OCI-LY1 (cell line): ENCODE data around the gene SUGCT.

Experiments
- H2AFZ ChIP-seq: fragments of 200-600 bp; sonication (generic), shearing (Covaris generic); 2 replicates; pipeline ENCODE4 v1.6.0; 2014; ENCODE audit warnings: antibody characterized with exemption, mild to moderate bottlenecking, low read length
- H3F3A ChIP-seq: fragments of 200-600 bp; sonication (generic), shearing (Covaris generic); 2 replicates; pipeline ENCODE4 v1.6.0; 2014; ENCODE audit warnings: mild to moderate bottlenecking, antibody characterized with exemption, low read length, moderate library complexity; ENCODE audit not compliant: insufficient read depth
- H3K27ac ChIP-seq: fragments of 200-600 bp; sonication (generic); 2 replicates; pipeline ENCODE4 v1.5.1; 2014; ENCODE audit warnings: low read length, mixed run types, mild to moderate bottlenecking, low read depth; ENCODE audit not compliant: poor library complexity, severe bottlenecking
- H3K27me3 ChIP-seq: fragments of 200-600 bp; sonication (generic); 2 replicates; pipeline ENCODE4 v1.6.0; 2014; ENCODE audit warnings: antibody characterized with exemption, mild to moderate bottlenecking, low read length, moderate library complexity; ENCODE audit not compliant: insufficient read depth
- H3K36me3 ChIP-seq: fragments of 200-600 bp; sonication (generic); 2 replicates; pipeline ENCODE4 v1.6.1; 2014; ENCODE audit warnings: mild to moderate bottlenecking, antibody characterized with exemption, low read length, moderate library complexity, mixed read lengths; ENCODE audit not compliant: insufficient read depth
- H3K4me1 ChIP-seq: fragments of 200-600 bp; sonication (generic); 2 replicates; pipeline ENCODE4 v1.5.1; 2014; ENCODE audit warnings: mild to moderate bottlenecking, low read length, moderate library complexity; ENCODE audit not compliant: insufficient read depth, severe bottlenecking
- H3K4me2 ChIP-seq: fragments of 200-600 bp; sonication (generic), shearing (Covaris generic); 2 replicates; pipeline ENCODE4 v1.6.1; 2014; ENCODE audit warnings: low read length
- H3K4me3 ChIP-seq: fragments of 200-600 bp; sonication (generic); 2 replicates; pipeline ENCODE4 v1.5.1; 2014; ENCODE audit warnings: low read length, low read depth, mild to moderate bottlenecking, mixed read lengths; ENCODE audit not compliant: poor library complexity, severe bottlenecking
- H3K79me2 ChIP-seq: fragments of 200-600 bp; shearing (Covaris generic); 2 replicates; pipeline ENCODE4 v1.6.1; 2016; ENCODE audit warnings: mixed run types, low read length, mixed read lengths; ENCODE audit not compliant: insufficient read depth
- H3K9ac ChIP-seq: fragments of 200-600 bp; sonication (generic), shearing (Covaris generic); 2 replicates; pipeline ENCODE4 v1.6.1; 2014; ENCODE audit warnings: mild to moderate bottlenecking, low read length, mixed read lengths
- H3K9me2 ChIP-seq: fragments of 200-600 bp; sonication (generic), shearing (Covaris generic); 2 replicates; pipeline ENCODE4 v1.6.1; 2014; ENCODE audit warnings: low read depth, mild to moderate bottlenecking, low read length, mixed read lengths
- H3K9me3 ChIP-seq: fragments of 200-600 bp; shearing (Covaris generic); 2 replicates; pipeline ENCODE4 v1.6.1; 2014; ENCODE audit warnings: low read length, mixed read lengths
- H4K20me1 ChIP-seq: fragments of 200-600 bp; sonication (generic), shearing (Covaris generic); 2 replicates; pipeline ENCODE4 v1.6.0; 2016; ENCODE audit warnings: mild to moderate bottlenecking, low read length; ENCODE audit not compliant: insufficient read depth
- EZH2 ChIP-seq: fragments of 200-600 bp; sonication (generic), shearing (Covaris generic); IDR thresholded peaks from 2 replicates; pipeline ENCODE4 v1.8.0; 2017; ENCODE audit warnings: borderline replicate concordance, mixed run types, mild to moderate bottlenecking, antibody characterized with exemption, low read length, moderate library complexity, mixed read lengths
- TF ChIP-seq, protein P1 (sequence below): fragments of 200-600 bp; sonication (generic), shearing (Covaris generic); IDR thresholded peaks from 2 replicates; pipeline ENCODE4 v1.5.1; 2017; ENCODE audit warnings: mild to moderate bottlenecking, antibody characterized with exemption, low read length, moderate library complexity, mixed read lengths

Gene SUGCT

DNA sequence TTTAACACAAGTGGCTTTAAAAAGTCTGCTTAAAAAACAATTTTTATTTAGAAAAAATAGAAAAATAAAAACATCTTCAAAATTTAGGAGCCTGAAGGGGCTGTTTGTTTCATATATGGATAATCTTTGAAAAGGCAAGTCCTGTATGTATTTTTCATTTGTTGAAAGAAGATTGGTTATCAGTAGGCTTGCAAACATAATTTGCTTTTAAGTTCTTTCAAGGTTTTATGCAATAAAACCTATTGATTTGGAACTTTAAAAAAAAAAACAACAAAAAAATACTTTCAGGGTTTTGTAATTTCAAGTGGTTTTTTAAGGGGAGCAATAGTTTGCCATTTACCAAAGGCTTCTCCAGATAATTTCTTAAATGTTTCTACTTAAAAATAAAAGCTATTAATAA lies 36.0 kb upstream of the SUGCT start:
- Histone ChIP-seq H3K9me3 (no peaks in the 10 kb centered on the region), H3K4me2 (no peak overlapping the region), H3K9ac (no peak overlapping the region), H3F3A (no peaks in the 10 kb centered on the region), H2AFZ (no peak overlapping the region), H3K79me2 (no peaks in the 10 kb centered on the region), H3K4me3 (no peak overlapping the region), H4K20me1 (no peaks in the 10 kb centered on the region), H3K4me1 (no peaks in the 10 kb centered on the region), H3K36me3 (peaks cover 28% of the 10 kb centered on the region), H3K27me3 (no peaks in the 10 kb centered on the region), H3K27ac (no peak overlapping the region), H3K9me2 (no peaks in the 10 kb centered on the region)
- TF ChIP-seq EZH2 = no peak
- TF ChIP-seq, protein P1, sequence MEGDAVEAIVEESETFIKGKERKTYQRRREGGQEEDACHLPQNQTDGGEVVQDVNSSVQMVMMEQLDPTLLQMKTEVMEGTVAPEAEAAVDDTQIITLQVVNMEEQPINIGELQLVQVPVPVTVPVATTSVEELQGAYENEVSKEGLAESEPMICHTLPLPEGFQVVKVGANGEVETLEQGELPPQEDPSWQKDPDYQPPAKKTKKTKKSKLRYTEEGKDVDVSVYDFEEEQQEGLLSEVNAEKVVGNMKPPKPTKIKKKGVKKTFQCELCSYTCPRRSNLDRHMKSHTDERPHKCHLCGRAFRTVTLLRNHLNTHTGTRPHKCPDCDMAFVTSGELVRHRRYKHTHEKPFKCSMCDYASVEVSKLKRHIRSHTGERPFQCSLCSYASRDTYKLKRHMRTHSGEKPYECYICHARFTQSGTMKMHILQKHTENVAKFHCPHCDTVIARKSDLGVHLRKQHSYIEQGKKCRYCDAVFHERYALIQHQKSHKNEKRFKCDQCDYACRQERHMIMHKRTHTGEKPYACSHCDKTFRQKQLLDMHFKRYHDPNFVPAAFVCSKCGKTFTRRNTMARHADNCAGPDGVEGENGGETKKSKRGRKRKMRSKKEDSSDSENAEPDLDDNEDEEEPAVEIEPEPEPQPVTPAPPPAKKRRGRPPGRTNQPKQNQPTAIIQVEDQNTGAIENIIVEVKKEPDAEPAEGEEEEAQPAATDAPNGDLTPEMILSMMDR = no peak

DNA sequence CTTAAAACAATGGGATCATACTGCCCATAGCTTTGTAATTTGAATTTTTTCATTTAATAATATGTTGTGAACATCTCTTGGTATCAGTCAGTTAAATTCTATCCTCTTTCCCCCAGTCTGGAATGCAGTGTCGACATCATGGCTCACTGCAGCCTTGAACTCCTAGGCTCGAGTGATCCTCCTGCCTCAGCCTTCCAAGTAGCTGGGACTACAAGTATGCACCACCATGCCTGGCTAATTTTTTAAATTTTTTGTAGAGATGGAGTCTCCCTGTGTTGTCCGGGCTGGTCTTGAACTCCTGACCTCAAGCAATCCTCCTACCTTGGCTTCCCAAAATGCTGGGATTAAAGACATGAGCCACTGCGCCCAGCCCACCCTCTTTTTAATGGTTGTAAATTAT lies 35.0 kb upstream of the SUGCT start:
- H3K27me3 ChIP-seq = no peaks in the 10 kb centered on the region
- H3K9ac ChIP-seq = no peak overlapping the region
- no peaks in the 10 kb centered on the region for H3K9me2 ChIP-seq
- TF ChIP-seq EZH2 = no peak
- H3K9me3 ChIP-seq = no peaks in the 10 kb centered on the region
- H3K27ac ChIP-seq = no peak overlapping the region
- no peaks in the 10 kb centered on the region for H3K4me1 ChIP-seq
- H3K79me2 ChIP-seq = no peaks in the 10 kb centered on the region
- H2AFZ ChIP-seq = no peak overlapping the region
- H4K20me1 ChIP-seq = no peaks in the 10 kb centered on the region
- H3K36me3 ChIP-seq = peaks cover 18% of the 10 kb centered on the region
- H3K4me3 ChIP-seq = no peak overlapping the region
- H3K4me2 ChIP-seq = no peak overlapping the region
- no peaks in the 10 kb centered on the region for H3F3A ChIP-seq

GRCh38 chr7:40101201-40101600 lies 33.6 kb upstream of the SUGCT start:
- Histone ChIP-seq H2AFZ (no peak overlapping the region), H3F3A (no peaks in the 10 kb centered on the region), H3K4me1 (no peaks in the 10 kb centered on the region), H3K4me2 (no peak overlapping the region), H3K36me3 (peaks cover 5% of the 10 kb centered on the region; the same call in 1 of the 2 replicates), H3K9ac (no peak overlapping the region), H3K79me2 (no peaks in the 10 kb centered on the region), H4K20me1 (no peaks in the 10 kb centered on the region), H3K9me3 (no peaks in the 10 kb centered on the region), H3K27me3 (no peaks in the 10 kb centered on the region), H3K4me3 (no peak overlapping the region), H3K9me2 (no peaks in the 10 kb centered on the region), H3K27ac (no peak overlapping the region)
- TF ChIP-seq EZH2 = no peak
- TF ChIP-seq, protein P1 = no peak

DNA sequence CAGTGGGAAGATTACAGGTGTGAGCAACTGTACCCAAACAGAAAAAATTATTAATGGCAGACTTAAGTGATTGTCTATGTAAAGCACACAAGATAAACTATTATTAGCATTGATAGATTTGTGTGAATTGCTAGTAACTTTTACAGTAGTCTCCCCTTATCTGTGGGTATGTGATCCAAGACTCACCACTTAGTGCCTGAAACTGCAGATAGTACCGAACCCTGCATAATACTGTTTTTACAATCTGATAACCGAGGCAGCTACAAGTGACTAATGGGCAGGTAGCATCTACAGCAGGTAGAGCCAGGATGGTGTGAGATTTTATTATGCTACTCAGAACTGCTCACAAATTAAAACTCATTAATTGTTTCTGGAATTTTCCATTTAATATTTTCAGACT lies 31.9 kb upstream of the SUGCT start:
- Histone ChIP-seq H3K4me1 (no peaks in the 10 kb centered on the region), H3K9me2 (no peaks in the 10 kb centered on the region), H3K4me3 (no peak overlapping the region), H3K79me2 (no peaks in the 10 kb centered on the region), H3F3A (no peaks in the 10 kb centered on the region), H3K4me2 (no peak overlapping the region), H3K9ac (no peak overlapping the region), H4K20me1 (no peaks in the 10 kb centered on the region), H3K27ac (no peak overlapping the region), H3K9me3 (no peaks in the 10 kb centered on the region), H3K27me3 (no peaks in the 10 kb centered on the region), H2AFZ (no peak overlapping the region), H3K36me3 (no peaks in the 10 kb centered on the region)
- TF ChIP-seq EZH2 = no peak
- TF ChIP-seq, protein P1 = no peak
